Cardiac muscle cell (in vitro differentiated cells and primary cell): ENCODE data around the gene NUDT22. TPM values are rescaled to one million over a fixed set of nuclear protein-coding genes. Genes with fewer than 3 reads are reported as not detected.

ENCODE experiments used
- DNase-seq, 2 donors: peaks; one replicate each; pipeline versions ENCODE4 v3.0.0 to v3.0.0-alpha.2; 2010 to 2017; ENCODE audit warnings: low read depth in 1 of 2, low spot score in 1 of 2
- H3K27ac ChIP-seq: fragments of 200-600 bp; sonication (generic); 2 replicates; pipeline ENCODE4 v1.5.1; 2016
- H3K27me3 ChIP-seq: fragments of 200-600 bp; sonication (generic); 2 replicates; pipeline ENCODE4 v1.6.0; 2016; ENCODE audit warnings: control low read depth
- H3K36me3 ChIP-seq: fragments of 200-600 bp; sonication (generic); 2 replicates; pipeline ENCODE4 v1.5.1; 2016; ENCODE audit warnings: control low read depth
- H3K4me1 ChIP-seq: fragments of 200-600 bp; sonication (generic); 2 replicates; pipeline ENCODE4 v1.8.1; 2017; ENCODE audit warnings: low read depth, mild to moderate bottlenecking, mixed run types
- H3K4me3 ChIP-seq: fragments of 200-600 bp; sonication (generic); 2 replicates; pipeline ENCODE4 v1.5.1; 2016; ENCODE audit warnings: mild to moderate bottlenecking
- H3K9me3 ChIP-seq: fragments of 200-600 bp; sonication (generic); 2 replicates; pipeline ENCODE4 v1.5.1; 2017; ENCODE audit warnings: low read depth, mild to moderate bottlenecking, control low read depth
- CTCF ChIP-seq: IDR thresholded peaks from 2 replicates; pipeline ENCODE4 v1.5.1; 2012; ENCODE audit warnings: low read depth, mild to moderate bottlenecking, low read length
- polyA plus RNA-seq: library from polyadenylated mRNA; unstranded; fragments of >200 nt; fragmentation: Nextera tagmentation; extraction: Ambion mirVana; gene quantifications from 2 replicates; pipeline ENCODE4 v1.2.1, GENCODE V29; 2016
- total RNA-seq: library from RNA; depleted of rRNA; stranded (reverse); fragments of >200 nt; gene quantifications from 2 replicates; pipeline ENCODE4 v1.2.3, GENCODE V29; 2016

NUDT22 gene
- total and polyA plus RNA-seq, 2 experiments from 2014 or later: 76.0 to 90.6 TPM

DNA sequence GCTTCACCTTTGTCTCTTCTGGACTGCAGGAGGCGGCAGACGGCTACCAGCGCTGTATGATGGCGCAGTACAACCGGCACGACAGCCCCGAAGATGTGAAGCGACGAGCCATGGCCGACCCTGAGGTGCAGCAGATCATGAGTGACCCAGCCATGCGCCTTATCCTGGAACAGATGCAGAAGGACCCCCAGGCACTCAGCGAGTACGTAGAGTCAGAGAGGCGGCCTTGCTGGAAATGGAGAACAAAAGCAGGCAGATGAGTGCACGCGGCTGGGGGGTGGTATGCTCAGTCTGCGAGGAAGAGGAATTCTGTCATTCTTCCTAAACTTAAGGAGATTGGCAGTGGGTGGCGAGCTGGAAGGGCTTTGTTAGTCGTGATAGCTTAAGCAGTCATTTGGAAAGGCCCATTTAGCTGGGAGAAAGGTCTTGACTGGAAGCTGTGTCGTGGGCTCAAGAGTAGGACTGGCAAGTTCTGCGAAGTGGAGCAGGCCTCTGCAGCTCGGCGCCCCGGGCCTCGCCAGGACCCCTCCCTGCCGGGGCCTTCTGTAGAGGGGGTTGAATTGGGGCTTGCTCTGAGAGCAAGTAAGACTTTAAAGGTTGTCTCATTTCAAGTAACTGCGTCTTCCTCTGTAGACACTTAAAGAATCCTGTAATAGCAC lies 22.5 kb upstream of the NUDT22 start:
- H3K4me3 ChIP-seq: no peak overlapping the region
- H3K4me1 ChIP-seq: peaks cover 2% of the 10 kb centered on the region

DNA sequence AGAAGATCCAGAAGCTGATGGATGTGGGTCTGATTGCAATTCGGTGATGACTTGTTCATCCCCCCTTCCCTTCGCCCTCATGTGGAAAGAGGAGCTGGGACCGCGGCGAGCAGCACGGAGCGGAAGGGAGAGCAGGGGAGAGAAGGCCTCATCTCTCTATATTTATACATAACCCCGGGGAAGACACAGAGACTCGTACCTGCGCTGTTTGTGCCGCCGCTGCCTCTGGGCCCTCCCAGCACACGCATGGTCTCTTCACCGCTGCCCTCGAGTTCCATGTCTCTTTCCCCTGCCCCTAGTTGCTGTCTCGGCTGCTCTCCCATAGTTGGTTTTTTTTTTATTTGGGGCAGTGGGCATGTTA lies 22.0 kb upstream of the NUDT22 start:
- Histone ChIP-seq H3K9me3 (no peaks in the 10 kb centered on the region), H3K27ac (no peak overlapping the region), H3K36me3 (peaks cover 41% of the 10 kb centered on the region), H3K27me3 (no peaks in the 10 kb centered on the region), H3K4me3 (no peak overlapping the region), H3K4me1 (peaks cover 2% of the 10 kb centered on the region)
- no peak for TF ChIP-seq CTCF
- DNase-seq: no peak

More for the DNA sequence above, 22.5 kb upstream of the NUDT22 start:
- H3K36me3 ChIP-seq: peaks cover 44% of the 10 kb centered on the region
- no peak for DNase-seq
- H3K27me3 ChIP-seq: no peaks in the 10 kb centered on the region
- no peak overlapping the region for H3K27ac ChIP-seq
- TF ChIP-seq CTCF: no peak
- no peaks in the 10 kb centered on the region for H3K9me3 ChIP-seq

- H3K36me3 ChIP-seq: peaks cover 40% of the 10 kb centered on the region
Measured at GRCh38 chr11:64204464-64204989, 21.5 kb upstream of the NUDT22 start.

GRCh38 chr11:64206457-64207255 lies 19.4 kb upstream of the NUDT22 start, which contains the start of gene FERMT3:
FERMT3 (plus strand) TSS chr11:64206721; CDS start chr11:64207365, 644 bp downstream.
- no peak within 1 kb of the TSS for H3K4me3 ChIP-seq
- peak within 1 kb of the TSS; percentile 30 for H3K27ac ChIP-seq
- TF ChIP-seq CTCF: no peak
- H3K9me3 ChIP-seq: no peaks in the 10 kb centered on the region
- DNase-seq: no peak
- peaks cover 2% of the 10 kb centered on the region for H3K4me1 ChIP-seq
- peaks cover 23% of the 10 kb centered on the region for H3K36me3 ChIP-seq
- H3K27me3 ChIP-seq: no peaks in the 10 kb centered on the region

More at GRCh38 chr11:64204464-64204989, 21.5 kb upstream of the NUDT22 start:
- H3K4me3 ChIP-seq: no peak overlapping the region
- peak; percentile 78 for TF ChIP-seq CTCF
- peak overlapping the region; percentile 25 for H3K27ac ChIP-seq
- no peaks in the 10 kb centered on the region for H3K27me3 ChIP-seq
- H3K4me1 ChIP-seq: peaks cover 2% of the 10 kb centered on the region
- H3K9me3 ChIP-seq: no peaks in the 10 kb centered on the region
- DNase-seq: peak; percentile 92 to 98

DNA sequence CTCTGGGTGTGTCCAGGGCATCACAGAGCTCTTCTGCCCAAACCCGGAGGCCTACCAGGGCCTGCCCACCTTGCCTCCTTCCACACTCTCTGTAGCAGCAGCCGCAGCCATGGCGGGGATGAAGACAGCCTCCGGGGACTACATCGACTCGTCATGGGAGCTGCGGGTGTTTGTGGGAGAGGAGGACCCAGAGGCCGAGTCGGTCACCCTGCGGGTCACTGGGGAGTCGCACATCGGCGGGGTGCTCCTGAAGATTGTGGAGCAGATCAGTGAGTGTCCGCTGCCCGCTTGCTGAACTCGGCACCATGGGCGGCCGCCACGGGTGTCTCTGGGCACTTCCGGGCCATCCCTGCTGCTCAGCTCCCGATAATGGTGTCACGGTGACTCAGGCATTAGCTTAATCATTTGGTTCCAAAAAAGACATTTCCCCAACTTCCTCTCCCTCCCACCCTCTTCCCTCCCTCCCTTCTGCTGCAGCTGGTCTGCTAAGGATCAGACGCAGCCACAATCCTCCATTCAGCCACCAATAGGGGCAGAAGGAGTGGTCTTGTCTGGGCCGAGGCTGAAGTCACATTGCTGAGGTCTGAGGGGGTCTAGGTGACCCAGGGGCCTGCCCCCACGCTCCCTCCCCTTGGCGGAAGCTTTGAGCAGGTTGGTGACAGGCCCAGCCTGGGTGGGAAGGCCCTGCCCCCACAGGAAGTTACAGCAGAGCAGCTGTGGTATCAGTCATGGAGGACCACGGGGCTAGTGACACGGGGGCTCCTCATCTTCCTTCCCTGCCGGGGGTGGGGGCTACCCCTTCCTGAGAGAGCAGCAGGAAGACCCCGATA lies 18.6 kb upstream of the NUDT22 start:
- H3K4me3 ChIP-seq: no peak overlapping the region
- peaks cover 18% of the 10 kb centered on the region for H3K36me3 ChIP-seq
- TF ChIP-seq CTCF: no peak
- peak in 1 of 2 donors; percentile 84 for DNase-seq
- peak overlapping the region; percentile 17 for H3K27ac ChIP-seq
- H3K4me1 ChIP-seq: peaks cover 2% of the 10 kb centered on the region
- no peaks in the 10 kb centered on the region for H3K27me3 ChIP-seq
- H3K9me3 ChIP-seq: no peaks in the 10 kb centered on the region
